H1 (cell line): ENCODE results near the gene STOML1. TPM values are rescaled to one million over a fixed set of nuclear protein-coding genes. Genes with fewer than 3 reads are reported as not detected.

Source experiments
- BRCA1 ChIP-seq: IDR thresholded peaks from 2 replicates; pipeline ENCODE4 v1.6.1; 2012; ENCODE audit warnings: low read depth, low read length, improper control_type of control experiment
- CHD1 ChIP-seq: IDR thresholded peaks from 2 replicates; pipeline ENCODE4 v1.6.1; 2012; ENCODE audit warnings: low read depth, low read length, improper control_type of control experiment
- EP300 ChIP-seq, 2 experiments: IDR thresholded peaks; 1 replicate in 1 of 2; 2 replicates in 1 of 2; pipeline ENCODE4 v1.6.1; 2011 to 2012; ENCODE audit warnings: low read depth in 2 of 2, low read length in 2 of 2, mild to moderate bottlenecking in 2 of 2, borderline replicate concordance in 1 of 2, inconsistent platforms in 1 of 2, moderate library complexity in 1 of 2
- EZH2 ChIP-seq: fragments of 200-600 bp; sonication (generic); IDR thresholded peaks from 2 replicates; pipeline ENCODE4 v1.7.1; 2012; ENCODE audit warnings: low read depth, mild to moderate bottlenecking, moderate library complexity, low read length, inconsistent platforms; ENCODE audit not compliant: severe bottlenecking
- FOSL1 ChIP-seq: IDR thresholded peaks from 2 replicates; pipeline ENCODE4 v1.6.1; 2011; ENCODE audit warnings: mild to moderate bottlenecking, low read depth, low read length, moderate library complexity; ENCODE audit not compliant: insufficient read depth
- HDAC2 ChIP-seq, 2 experiments: fragments of 300-600 bp in 1 of 2; sonication (generic) in 1 of 2; IDR thresholded peaks; 2 replicates each; pipeline ENCODE4 v1.6.1; 2011 to 2012; ENCODE audit warnings: low read depth in 2 of 2, low read length in 2 of 2, mild to moderate bottlenecking in 2 of 2, moderate library complexity in 2 of 2, borderline replicate concordance in 1 of 2, inconsistent platforms in 1 of 2
- HDAC6 ChIP-seq: IDR thresholded peaks from one replicate; pipeline ENCODE4 v1.7.1; 2012; ENCODE audit warnings: low read depth, mild to moderate bottlenecking, inconsistent platforms, low read length, moderate library complexity
- NANOG ChIP-seq: IDR thresholded peaks from 2 replicates; pipeline ENCODE4 v1.6.1; 2011; ENCODE audit warnings: low read length, low read depth, mild to moderate bottlenecking, inconsistent platforms; ENCODE audit not compliant: insufficient read depth, poor library complexity, severe bottlenecking
- RNF2 ChIP-seq: fragments of 200-900, 300-1000 bp; sonication (generic); IDR thresholded peaks from 2 replicates; pipeline ENCODE4 v1.7.1; 2016; ENCODE audit warnings: borderline replicate concordance, low read depth, mild to moderate bottlenecking, antibody characterized with exemption, low read length; ENCODE audit not compliant: poor library complexity, severe bottlenecking; ENCODE audit errors: missing control alignments
- polyA plus RNA-seq, 7 experiments: library from polyadenylated mRNA; depleted of rRNA in 3 of 7; stranded (reverse) in 5 of 7; unstranded in 2 of 7; fragments of >200 nt in 5 of 7; fragments of 200-250 nt in 2 of 7; gene quantifications; 1 replicate in 5 of 7; 2 replicates in 1 of 7; 4 replicates in 1 of 7; pipeline versions ENCODE4 v1.2.1 to v1.2.3, GENCODE V29; 2011 to 2013; ENCODE audit warnings: missing spikeins in 2 of 7, mixed read lengths in 2 of 7
- total RNA-seq: library from RNA; stranded (reverse); fragmentation: NEBNext Ultra II Directional; extraction: Animal tissue kit (Norgen Biotek cat#: 25700); gene quantifications from 2 replicates; pipeline ENCODE4 v1.2.1, GENCODE V29; 2021

The STOML1 gene
- total and polyA plus RNA-seq, 2 of the 8 experiments (the other 6 are each of a cell fraction or from before 2014, with no cell fraction given), result 2.6 to 3.2 TPM

DNA sequence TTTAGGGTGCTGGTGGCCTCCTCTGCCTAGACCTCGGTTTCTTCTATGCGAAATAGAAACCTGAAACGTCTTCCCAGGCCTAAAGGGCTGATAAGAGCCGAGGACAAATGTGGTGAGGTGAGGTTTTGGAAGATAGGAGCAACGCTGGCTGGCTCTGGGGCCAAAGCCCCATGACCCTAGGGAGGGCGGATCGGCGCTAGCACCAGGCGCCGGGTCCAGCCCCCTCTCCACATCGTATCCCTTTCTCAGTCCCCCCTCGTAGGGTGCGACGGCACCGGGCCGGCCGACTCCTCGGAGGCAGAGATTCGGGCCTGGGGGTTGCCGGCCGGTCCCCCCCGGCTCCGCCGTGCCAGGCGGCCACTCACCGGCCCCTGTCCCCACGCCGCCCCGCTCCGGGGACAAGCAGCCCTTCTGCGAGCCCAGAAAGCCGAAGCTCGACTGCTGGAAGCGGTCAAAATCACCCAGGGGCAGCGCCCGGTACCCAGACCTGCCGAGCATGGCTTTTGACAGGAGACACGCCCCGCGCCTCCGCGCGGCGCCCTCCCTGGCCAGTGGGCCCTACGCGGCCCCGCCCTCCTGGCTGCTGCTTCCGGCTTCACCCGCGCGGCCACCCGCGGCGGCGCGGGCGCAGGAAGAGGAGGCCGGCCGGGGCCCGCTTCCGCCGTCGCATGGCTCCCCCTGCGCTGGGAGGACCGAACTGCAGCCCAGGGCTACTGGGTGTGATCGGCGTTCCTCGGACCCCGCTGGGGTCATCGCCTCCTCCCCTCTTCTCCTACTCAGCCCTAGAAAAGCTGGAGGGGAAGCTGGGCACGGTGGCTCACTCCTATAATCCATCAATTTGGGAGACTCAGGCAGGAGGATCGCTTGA, at the start of gene STOML1 (continued):
- no peak for TF ChIP-seq CHD1
- no peak for TF ChIP-seq EZH2
- no peak for TF ChIP-seq HDAC6
- no peak for TF ChIP-seq FOSL1
- peak; percentile 40 for TF ChIP-seq NANOG
- no peak; a peak in 1 of 3 replicates for TF ChIP-seq EP300 (IDR thresholded peaks at IDR 0.05; ENCODE audit: borderline replicate concordance in 1 of 2, low read depth in 2 of 2, low read length in 2 of 2)
- TF ChIP-seq BRCA1, result no peak
- TF ChIP-seq HDAC2 (IDR thresholded peaks at IDR 0.05; ENCODE audit: borderline replicate concordance in 1 of 2, low read depth in 2 of 2, low read length in 2 of 2), result peak; percentile 78 to 94; a peak in 3 of 4 replicates
- no peak for TF ChIP-seq RNF2
